Measurements from ENCODE around the gene WNT4.

WNT4 gene

GRCh38 chr1:22129501-22130117 is 13.3 kb downstream of the WNT4 start:
- no peak for DNase-seq (ENCODE audit: low read depth in 2 of 2)

- DNase-seq (ENCODE audit: low read depth in 2 of 2), result no peak
These were observed 14.5 kb downstream of the WNT4 start for GRCh38 chr1:22128392-22128791.

GRCh38 chr1:22127731-22128130 is 15.2 kb downstream of the WNT4 start:
- no peak for DNase-seq (ENCODE audit: low read depth in 2 of 2)

GRCh38 chr1:22127248-22127647 is 15.6 kb downstream of the WNT4 start:
- DNase-seq (ENCODE audit: low read depth in 2 of 2), result no peak

GRCh38 chr1:22126531-22126930 is 16.4 kb downstream of the WNT4 start:
- no peak for DNase-seq (ENCODE audit: low read depth in 2 of 2)

- no peak for DNase-seq (ENCODE audit: low read depth in 2 of 2)
These were observed 18.2 kb downstream of the WNT4 start for GRCh38 chr1:22124592-22125229.

- no peak for DNase-seq (ENCODE audit: low read depth in 2 of 2)
These were observed 18.9 kb downstream of the WNT4 start for GRCh38 chr1:22123901-22124404.

GRCh38 chr1:22123071-22123390 is 19.9 kb downstream of the WNT4 start:
- no peak for DNase-seq (ENCODE audit: low read depth in 2 of 2)

GRCh38 chr1:22122273-22123070 is 20.4 kb downstream of the WNT4 start:
- no peak for DNase-seq (ENCODE audit: low read depth in 2 of 2)

GRCh38 chr1:22121421-22121911 is 21.4 kb downstream of the WNT4 start:
- DNase-seq (ENCODE audit: low read depth in 2 of 2), result no peak

GRCh38 chr1:22120469-22120790 is 22.5 kb downstream of the WNT4 start:
- DNase-seq (ENCODE audit: low read depth in 2 of 2), result no peak

- DNase-seq (ENCODE audit: low read depth in 2 of 2), result no peak
These were observed 23.1 kb downstream of the WNT4 start for GRCh38 chr1:22119626-22120468.

- DNase-seq (ENCODE audit: low read depth in 2 of 2), result no peak
These were observed 24.5 kb downstream of the WNT4 start for GRCh38 chr1:22118291-22118992.

- no peak for DNase-seq (ENCODE audit: low read depth in 2 of 2)
These were observed 25.0 kb downstream of the WNT4 start for GRCh38 chr1:22117851-22118250.

- no peak for DNase-seq (ENCODE audit: low read depth in 2 of 2)
These were observed 25.7 kb downstream of the WNT4 start for GRCh38 chr1:22117238-22117637.

- DNase-seq (ENCODE audit: low read depth in 2 of 2), result no peak
These were observed 27.6 kb downstream of the WNT4 start for GRCh38 chr1:22115286-22115685.

- no peak for DNase-seq (ENCODE audit: low read depth in 2 of 2)
These were observed 28.5 kb downstream of the WNT4 start for GRCh38 chr1:22114083-22115012.

- DNase-seq (ENCODE audit: low read depth in 2 of 2), result no peak
These were observed 30.3 kb downstream of the WNT4 start for GRCh38 chr1:22112554-22112953.

GRCh38 chr1:22111620-22112019 is 31.3 kb downstream of the WNT4 start:
- no peak for DNase-seq (ENCODE audit: low read depth in 2 of 2)

GRCh38 chr1:22111115-22111514 is 31.8 kb downstream of the WNT4 start:
- DNase-seq (ENCODE audit: low read depth in 2 of 2), result no peak

All from stimulated activated CD4-positive, alpha-beta T cell treated with anti-CD3 and anti-CD28 coated beads, Interleukin-1b, Interleukin-23, amount 100 ng/mL, for 1 hour (primary cell).